Left forelimb (tissue), 1 donor: ENCODE data around the gene HYCC2.
"Not testable (repeated sequence)": the region's sequence is repeated elsewhere in the genome, so short reads cannot be mapped to it uniquely, and the experiment has no call there.

Source experiments
- DNase-seq: peaks from one replicate; pipeline ENCODE4 v3.0.0-alpha.2; 2018; ENCODE audit warnings: low spot score

The HYCC2 gene

DNA sequence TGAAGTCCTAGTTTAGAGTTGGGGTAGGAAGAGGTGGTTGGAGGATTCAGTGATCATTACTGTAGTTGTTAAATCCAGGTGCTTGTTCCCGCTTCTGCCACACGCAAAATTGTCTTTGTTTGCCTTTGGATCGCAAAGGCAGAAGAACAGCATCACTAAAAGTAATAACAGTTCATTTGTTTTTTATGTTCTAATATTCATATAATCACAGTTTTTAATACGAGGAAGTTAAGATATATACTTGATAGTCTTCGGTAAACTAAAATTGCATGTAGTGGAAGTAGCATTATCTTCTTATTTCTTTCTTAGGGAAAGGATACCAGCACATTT is 695 bp upstream of the HYCC2 start:
- no peak for DNase-seq

DNA sequence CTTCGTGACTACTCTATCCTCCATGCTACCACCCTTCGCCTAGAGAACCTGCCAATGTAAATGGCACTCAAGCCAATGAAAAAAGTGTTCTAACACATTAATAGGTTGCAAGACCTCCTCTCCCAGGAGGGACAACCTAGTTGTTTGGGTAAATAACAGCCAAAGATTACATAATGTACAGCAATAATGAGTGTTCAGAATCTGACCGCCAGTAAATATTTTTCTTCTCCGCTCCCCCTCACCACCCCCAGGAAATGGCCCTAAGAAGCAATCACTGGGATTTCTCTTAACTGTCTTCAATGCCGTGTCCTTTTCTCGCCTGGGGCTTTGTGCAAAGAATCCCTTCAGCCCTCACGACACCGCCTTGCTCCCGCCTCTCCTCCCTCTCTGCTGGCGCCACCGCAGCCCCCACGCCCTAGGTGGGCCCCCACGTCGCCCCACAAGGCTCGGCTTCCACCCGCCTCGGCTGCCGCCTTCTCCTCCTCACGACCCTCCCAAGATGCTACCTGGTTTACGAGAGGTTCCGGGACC is 458 bp downstream of the HYCC2 start:
- no peak for DNase-seq

DNA sequence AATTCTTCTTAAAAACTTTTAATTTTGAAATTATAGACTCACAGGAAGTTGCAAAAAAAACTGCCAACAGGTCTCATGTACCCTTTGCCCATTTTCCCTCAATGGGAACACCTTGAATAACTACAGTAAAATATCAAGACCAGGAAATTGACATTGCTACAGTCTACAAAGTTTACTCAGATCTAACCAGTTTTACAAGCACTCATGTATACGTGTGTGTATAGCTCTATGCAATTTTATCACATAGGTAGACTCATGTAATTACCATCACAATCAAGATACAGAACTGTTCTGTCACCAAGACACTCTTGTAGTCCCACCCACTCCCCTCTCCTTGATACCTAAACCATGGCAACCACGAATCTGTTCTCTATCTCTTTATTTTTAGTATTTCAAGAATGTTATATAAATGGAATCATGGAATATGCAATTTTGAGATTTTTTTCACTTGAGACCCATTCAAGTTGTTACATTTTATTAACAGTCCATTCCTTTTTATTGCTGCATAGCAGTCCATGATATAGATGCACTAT is 6.6 kb downstream of the HYCC2 start:
- DNase-seq, result no peak

DNA sequence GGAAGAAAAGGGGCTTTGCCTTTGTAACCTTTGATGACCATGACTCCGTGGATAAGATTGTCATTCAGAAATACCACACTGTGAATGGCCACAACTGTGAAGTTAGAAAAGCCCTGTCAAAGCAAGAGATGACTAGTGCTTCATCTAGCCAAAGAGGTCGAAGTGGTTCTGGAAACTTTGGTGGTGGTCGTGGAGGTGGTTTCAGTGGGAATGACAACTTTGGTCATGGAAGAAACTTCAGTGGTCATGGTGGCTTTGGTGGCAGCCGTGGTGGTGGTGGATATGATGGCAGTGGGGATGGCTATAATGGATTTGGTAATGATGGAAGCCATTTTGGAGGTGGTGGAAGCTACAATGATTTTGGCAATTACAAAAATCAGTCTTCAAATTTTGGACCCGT is 8.0 kb downstream of the HYCC2 start:
- not testable (repeated sequence) for DNase-seq

DNA sequence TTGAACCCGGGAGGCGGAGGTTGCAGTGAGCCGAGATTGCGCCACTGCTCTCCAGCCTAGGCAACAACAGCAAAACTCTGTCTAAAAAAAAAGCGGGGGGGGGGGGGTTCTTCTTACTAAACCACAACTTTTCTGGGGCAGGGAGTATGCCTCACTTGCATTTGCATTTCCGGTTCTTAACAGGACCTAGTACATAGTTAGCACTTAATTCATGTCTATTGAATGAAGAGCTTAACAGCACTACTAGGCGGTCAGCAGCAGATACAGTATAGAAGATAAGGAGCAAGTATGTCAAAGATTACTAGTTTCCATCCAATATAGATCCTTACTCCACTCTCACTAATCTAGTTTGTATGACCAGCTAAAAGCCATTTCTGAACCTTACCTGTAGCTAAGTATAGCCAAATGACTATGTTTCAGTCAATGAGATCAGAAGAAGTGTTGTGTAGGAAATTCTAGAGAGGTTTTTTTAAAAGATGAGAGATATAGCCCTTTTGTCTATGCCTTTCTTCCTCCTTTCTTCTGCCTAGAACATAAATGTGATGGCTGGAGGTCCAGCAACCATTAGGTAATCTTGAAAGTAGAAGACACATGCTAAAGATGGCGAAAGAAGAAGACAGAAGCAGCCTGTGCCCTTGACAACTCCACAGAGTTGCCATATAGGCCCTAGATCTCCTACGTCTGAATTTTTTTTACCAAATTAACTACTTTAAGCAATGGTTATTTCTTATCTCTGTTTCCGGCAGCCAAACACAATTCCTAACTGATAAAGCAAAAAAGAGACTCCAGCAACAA is 11.3 kb downstream of the HYCC2 start:
- DNase-seq, result no peak

DNA sequence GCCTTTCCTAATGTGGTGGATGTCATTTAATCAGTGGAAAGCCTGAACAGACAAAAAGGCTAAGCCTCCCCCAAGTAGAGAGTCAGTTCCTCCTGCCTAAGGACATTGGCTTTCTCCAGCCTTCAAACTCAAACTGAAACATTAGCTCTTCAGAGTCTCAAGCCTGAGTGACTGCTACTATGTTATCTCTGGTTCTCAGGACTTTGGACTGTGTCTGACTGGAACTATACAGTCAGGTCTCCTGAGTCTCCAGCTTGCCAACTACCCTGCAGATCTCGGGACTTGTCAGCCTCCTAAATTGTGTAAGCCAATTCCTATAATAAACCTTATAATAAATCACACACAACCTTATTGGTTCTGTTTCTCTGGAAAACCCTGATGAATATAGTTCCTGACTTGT is 12.6 kb downstream of the HYCC2 start:
- DNase-seq, result no peak

DNA sequence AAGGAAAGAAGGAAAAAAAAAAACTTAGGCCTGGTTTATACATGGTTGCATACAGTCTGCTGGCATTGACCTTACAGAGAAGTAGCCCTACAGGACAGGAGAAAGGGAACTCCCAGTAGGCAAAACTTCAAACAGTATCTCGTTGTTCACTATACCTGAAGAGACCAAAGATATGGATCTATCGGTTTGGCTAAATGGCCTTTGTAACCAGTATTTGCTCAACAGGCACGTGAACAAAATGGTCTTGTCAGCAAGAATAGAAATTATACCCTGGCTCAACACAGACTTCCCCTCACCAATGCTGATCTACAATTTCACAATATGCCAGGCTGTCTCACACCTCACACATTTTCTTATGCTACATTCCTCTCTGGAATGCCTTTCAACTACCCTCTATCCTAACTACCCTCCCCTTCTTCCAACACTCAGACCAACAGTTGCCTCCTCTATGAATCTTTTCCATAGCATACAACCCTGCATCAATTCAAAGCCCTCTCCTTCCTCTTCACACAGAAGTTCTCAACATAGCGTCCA is 13.7 kb downstream of the HYCC2 start:
- DNase-seq, result no peak

DNA sequence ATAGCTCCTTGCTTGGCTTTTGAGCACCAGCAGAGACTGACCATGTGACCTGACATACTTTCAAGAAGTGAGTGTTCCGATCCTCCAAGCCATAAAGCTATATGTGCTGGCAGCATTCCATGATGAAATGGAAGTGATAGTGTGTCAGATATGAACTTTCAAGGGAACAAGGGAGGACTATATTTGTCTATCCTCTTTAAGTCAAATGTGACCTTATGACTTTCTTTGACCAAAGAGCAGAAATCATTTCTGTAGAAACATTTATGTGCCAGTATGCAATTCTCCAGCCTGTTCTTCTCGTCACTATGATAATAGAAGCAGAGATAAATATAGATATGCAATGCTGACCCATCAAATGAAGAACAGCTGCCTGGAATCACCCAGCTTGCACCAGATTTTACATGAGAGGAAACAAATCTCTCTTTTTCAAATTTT is 14.4 kb downstream of the HYCC2 start:
- no peak for DNase-seq

DNA sequence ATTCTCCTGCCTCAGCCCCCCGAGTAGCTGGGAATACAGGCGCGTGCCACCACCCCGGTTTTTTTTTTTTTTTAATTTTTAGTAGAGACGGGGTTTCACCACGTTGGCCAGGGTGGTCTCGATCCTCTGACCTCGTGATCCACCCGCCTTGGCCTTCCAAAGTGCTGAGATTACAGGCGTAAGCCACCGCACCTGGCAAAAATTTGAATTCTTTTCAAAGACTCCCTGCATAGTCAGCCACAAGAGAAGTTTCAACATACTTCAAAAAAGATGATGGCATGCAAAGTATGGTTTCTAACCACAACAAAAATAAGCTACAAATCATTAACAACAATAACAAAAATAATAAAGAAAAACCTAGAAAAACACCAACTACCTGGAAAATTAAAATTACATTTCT is 22.0 kb downstream of the HYCC2 start:
- no peak for DNase-seq

DNA sequence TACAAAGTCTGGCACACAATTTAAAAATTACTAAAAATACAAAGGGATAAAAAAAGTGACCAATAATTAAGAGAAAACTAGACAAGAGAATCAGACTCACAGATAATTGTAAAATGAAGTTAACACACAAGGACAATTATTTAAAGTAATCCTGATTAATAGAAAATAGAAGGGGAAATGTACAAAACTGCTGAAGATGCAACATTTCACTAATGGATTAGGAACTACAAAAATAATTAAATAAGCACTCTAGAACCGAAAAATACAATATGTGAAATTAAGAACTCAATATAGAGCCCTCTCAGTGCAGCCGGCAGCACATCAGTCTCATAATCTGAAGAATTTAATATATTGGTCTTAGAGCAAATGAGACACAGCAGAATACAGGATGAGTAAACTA is 24.6 kb downstream of the HYCC2 start:
- DNase-seq, result no peak

DNA sequence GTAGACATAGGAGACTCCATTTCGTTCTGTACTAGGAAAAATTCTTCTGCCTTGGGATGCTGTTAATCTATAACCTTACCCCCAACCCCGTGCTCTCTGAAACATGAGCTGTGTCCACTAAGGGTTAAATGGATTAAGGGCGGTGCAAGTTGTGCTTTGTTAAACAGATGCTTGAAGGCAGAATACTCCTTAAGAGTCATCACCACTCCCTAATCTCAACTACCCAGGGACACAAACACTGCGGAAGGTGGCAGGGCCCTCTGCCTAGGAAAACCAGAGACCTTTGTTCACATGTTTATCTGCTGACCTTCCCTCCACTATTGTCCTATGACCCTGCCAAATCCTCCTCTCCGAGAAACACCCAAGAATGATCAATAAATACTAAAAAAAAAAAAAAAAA is 28.4 kb downstream of the HYCC2 start:
- not testable (repeated sequence) for DNase-seq

DNA sequence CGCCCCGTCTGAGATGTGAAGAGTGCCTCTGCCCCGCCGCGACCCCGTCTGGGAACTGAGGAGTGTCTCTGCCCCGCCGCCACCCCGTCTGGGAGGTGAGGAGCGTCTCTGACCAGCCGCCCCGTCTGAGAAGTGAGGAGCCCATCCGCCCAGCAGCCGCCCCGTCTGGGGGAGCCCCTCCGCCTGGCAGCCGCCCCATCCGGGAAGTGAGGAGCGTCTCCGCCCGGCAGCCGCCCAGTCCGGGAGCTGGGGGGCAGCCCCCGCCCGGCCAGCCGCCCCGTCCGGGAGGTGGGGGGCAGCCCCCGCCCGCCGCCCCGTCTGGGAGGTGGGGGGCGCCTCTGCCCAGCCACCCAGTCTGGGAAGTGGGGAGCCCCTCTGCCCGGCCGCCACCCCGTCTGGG is 29.0 kb downstream of the HYCC2 start:
- not testable (repeated sequence) for DNase-seq

DNA sequence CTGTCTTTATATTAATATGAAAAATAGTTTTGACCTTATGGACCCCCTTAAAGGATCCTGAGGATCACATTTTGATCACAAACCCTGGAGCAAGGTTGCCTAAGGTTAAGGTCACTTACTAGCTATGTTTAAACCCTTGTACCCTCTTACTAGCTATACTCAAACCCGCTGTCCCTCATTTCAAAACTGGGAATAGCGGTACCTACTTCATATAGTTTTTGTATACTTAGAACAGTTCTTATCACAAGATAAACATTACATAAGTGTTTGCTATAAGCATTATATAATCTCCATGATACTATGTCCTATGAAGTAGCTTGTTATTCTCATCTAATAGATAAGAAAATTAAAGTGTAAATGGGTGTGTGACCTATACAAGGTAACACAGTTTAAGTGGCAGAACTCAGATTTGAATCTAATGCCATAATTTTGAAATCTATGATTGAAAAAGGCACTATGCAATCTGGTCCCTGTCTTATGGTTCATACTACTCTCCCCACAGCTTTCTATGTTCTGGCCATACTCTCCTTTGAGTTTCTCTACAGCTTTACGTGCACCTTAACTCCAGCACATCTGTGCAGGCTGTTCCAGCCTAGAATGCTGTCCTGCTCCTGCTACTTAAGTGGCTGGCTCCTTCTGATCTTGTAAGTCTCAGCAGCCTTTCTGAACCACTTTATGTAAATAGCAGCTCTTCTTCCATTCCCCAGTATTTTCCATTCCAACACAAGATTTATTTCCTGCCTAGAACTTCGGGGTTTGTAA is 30.4 kb downstream of the HYCC2 start:
- no peak for DNase-seq

DNA sequence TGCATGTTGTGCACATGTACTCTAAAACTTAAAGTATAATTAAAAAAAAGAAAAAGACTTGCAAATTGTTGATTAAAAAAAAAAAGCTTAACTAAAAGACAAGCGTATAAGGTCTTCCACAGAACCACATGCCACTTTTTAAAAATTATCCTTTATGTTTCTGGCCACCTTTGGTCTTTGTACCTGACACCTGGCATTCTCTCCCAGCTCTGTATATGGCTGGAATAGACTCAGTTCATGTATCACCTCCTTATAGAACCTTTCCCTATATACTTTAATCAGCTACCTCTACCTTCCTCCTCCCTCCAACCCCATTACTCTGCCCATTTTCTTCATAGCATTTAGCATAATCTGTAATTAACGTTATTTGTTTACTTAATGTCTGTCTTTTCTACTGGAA is 32.6 kb downstream of the HYCC2 start:
- no peak for DNase-seq

DNA sequence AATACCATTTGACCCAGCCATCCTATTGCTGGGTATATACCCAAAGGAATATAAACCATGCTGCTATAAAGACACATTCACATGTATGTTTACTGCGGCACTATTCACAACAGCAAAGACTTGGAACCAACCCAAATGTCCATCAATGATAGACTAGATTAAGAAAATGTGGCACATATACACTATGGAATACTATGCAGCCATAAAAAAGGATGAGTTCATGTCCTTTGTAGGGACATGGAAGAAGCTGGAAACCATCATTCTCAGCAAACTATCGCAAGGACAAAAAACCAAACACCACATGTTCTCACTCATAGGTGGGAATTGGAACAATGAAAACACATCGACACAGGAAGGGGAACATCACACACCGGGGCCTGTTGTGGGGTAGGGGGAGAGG is 33.1 kb downstream of the HYCC2 start:
- DNase-seq, result not testable (repeated sequence)

DNA sequence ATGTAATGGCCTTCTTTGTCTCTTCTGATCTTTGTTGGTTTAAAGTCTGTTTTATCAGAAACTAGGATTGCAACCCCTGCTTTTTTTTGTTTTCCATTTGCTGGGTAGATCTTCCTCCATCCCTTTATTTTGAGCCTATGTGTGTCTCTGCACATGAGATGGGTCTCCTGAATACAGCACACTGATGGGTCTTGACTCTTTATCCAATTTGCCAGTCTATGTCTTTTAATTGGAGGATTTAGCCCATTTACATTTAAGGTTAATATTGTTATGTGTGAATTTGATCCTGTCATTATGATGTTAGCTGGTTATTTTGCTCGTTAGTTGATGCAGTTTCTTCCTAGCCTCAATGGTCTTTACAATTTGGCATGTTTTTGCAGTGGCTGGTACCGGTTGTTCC is 37.1 kb downstream of the HYCC2 start:
- DNase-seq, result not testable (repeated sequence)

DNA sequence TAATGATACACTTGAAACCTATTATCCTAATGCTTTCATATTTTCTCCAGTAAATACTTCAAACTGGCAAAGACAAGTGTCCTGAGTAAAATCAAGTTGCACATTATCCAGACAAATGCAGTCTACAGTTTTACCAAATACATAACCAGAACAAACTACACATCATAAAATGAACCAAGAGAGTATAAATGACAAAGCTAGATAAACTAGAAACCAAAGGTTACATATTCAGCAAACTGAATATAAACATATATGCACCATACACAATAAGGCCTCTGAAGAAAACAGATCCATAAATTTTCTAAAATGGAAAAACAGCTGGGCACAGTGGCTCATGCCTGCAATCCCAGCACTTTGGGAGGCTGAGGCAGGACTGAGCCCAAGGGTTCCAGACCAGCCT is 47.0 kb downstream of the HYCC2 start:
- no peak for DNase-seq

DNA sequence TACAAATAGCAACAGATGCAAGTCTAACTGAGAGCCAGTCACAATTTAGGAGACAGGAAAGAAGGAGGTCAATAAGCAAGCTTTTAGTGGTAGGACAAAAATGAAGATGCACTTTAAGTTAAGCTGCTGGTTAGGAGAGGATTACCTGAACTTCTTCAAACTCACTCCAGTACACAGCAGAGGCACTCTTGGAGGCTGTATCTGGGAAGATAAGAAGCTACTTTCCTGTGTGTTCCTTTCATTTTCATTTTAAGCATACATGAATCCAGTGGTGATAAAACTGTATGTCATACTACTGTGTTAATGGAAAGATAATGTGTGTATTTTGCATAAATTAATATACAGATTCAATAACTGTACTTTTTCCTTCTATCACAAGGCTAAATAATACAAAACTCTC is 49.6 kb downstream of the HYCC2 start:
- DNase-seq, result no peak
